Right atrium auricular region (tissue), 2 donors: ENCODE data around the gene ZNF841. TPM values are rescaled to one million over a fixed set of nuclear protein-coding genes. Genes with fewer than 3 reads are reported as not detected.

Source experiments
- DNase-seq: peaks from one replicate; pipeline ENCODE4 v3.0.0-alpha.2; 2019; ENCODE audit warnings: low spot score
- H3K27ac ChIP-seq, 2 donors: fragments of 200-600 bp; sonication (generic); 1 replicate in 1 of 2; 2 replicates in 1 of 2; pipeline ENCODE4 v1.5.1; 2016 to 2019
- H3K27me3 ChIP-seq, 2 donors: fragments of 200-600 bp; sonication (generic); one replicate each; pipeline versions ENCODE4 v1.5.1 to v1.6.0; 2017 to 2019
- H3K36me3 ChIP-seq: fragments of 200-600 bp; sonication (generic); one replicate; pipeline ENCODE4 v1.5.1; 2016
- H3K4me1 ChIP-seq, 2 donors: fragments of 200-600 bp; sonication (generic); one replicate each; pipeline versions ENCODE4 v1.5.1 to v1.6.0; 2017 to 2019
- H3K4me3 ChIP-seq, 2 donors: fragments of 200-600 bp; sonication (generic); 1 replicate in 1 of 2; 2 replicates in 1 of 2; pipeline ENCODE4 v1.5.1; 2017 to 2019; ENCODE audit warnings: mild to moderate bottlenecking in 1 of 2, moderate library complexity in 1 of 2
- H3K9me3 ChIP-seq, 2 donors: fragments of 200-600 bp; sonication (generic); one replicate each; pipeline ENCODE4 v1.5.1; 2019
- CTCF ChIP-seq, 2 donors: fragments of 200-600 bp; sonication (generic); IDR thresholded peaks; one replicate each; pipeline ENCODE4 v1.5.1; 2019; ENCODE audit warnings: antibody characterized with exemption in 2 of 2
- total RNA-seq, 2 donors: library from RNA; depleted of rRNA; stranded (reverse); fragments of >200 nt; gene quantifications; one replicate each; pipeline ENCODE4 v1.1.0, GENCODE V29; 2016

The ZNF841 gene
- total RNA-seq, 2 donors from 2014 or later: 4.8 to 11.0 TPM

GRCh38 chr19:52022193-52022592, 73.4 kb downstream of the ZNF841 start:
- TF ChIP-seq CTCF (IDR thresholded peaks at IDR 0.05): no peak
- Histone ChIP-seq H3K36me3 (peaks cover 77% of the 10 kb centered on the region), H3K27ac (no peak overlapping the region), H3K4me3 (no peak overlapping the region), H3K27me3 (no peaks in the 10 kb centered on the region), H3K4me1 (peaks cover 0 to 10% of the 10 kb centered on the region in 2 donors), H3K9me3 (peaks cover 0 to 42% of the 10 kb centered on the region in 2 donors)
- no peak for DNase-seq

DNA sequence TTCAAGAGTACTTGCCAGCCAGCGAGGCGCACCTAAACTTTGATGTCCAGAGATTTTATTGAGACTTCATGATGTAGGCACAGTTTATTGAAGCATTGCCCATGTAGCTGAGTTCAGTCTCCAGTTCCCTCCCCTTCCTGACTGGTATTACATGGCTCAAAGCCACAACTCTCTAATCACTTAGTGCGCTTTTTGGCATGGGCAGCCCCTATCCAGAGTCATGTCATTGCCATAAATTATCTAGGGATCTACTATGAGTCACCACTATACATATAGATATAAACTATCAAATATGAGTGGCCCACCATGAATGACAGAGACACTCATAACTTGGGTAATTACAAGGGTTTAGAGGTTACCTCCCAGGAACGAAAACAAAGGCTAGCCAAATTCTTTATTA, 75.1 kb downstream of the ZNF841 start:
- Histone ChIP-seq H3K4me3 (no peak overlapping the region), H3K27ac (no peak overlapping the region), H3K9me3 (peaks cover 0 to 58% of the 10 kb centered on the region in 2 donors), H3K27me3 (no peaks in the 10 kb centered on the region), H3K4me1 (no peaks in the 10 kb centered on the region), H3K36me3 (peaks cover 89% of the 10 kb centered on the region)
- TF ChIP-seq CTCF (IDR thresholded peaks at IDR 0.05): no peak
- no peak for DNase-seq

Other genes starting within 250 kb of the ZNF841 start
- gene ZNF577, start 207.8 kb downstream of the ZNF841 start, total RNA-seq: 1 to 10 TPM; 6.4 to 9.5 TPM
- gene ZNF649, start 190.7 kb downstream of the ZNF841 start, total RNA-seq: 1 to 10 TPM; 7.2 to 7.4 TPM
- gene ZNF613, start 168.3 kb downstream of the ZNF841 start, total RNA-seq: 1 to 10 TPM; 4.1 to 5.2 TPM
- 1 to 10 TPM; 5.7 to 6.5 TPM for gene ZNF350, start 108.9 kb downstream of the ZNF841 start, total RNA-seq
- 10 to 100 TPM; 10.4 to 10.8 TPM for gene ZNF615, start 87.6 kb downstream of the ZNF841 start, total RNA-seq
- 1 to 10 TPM; 6.5 to 6.6 TPM for gene ZNF614, start 67.4 kb downstream of the ZNF841 start, total RNA-seq
- gene ZNF432, start 46.9 kb downstream of the ZNF841 start, total RNA-seq: 1 to 10 TPM; 5.4 to 8.6 TPM
- gene ZNF616, start 44.2 kb upstream of the ZNF841 start, total RNA-seq: 1 to 10 TPM; 2.4 to 3.3 TPM
- 1 to 10 TPM; 2.2 to 7.6 TPM for gene ZNF836, start 75.9 kb upstream of the ZNF841 start, total RNA-seq
- 100 to 1,000 TPM; 284 to 322 TPM for gene PPP2R1A, start 94.3 kb upstream of the ZNF841 start, total RNA-seq
- gene ZNF766, start 173.8 kb upstream of the ZNF841 start, total RNA-seq: 1 to 10 TPM; 4.1 to 5.0 TPM
- gene ZNF480, start 201.4 kb upstream of the ZNF841 start, total RNA-seq: 1 to 10 TPM; 8.6 to 9.2 TPM
- 1 to 10 TPM; 1.9 to 7.1 TPM for gene ZNF610, start 240.5 kb upstream of the ZNF841 start, total RNA-seq